GM23338 (cell line): ENCODE data around the gene NKAIN2. TPM values are rescaled to one million over a fixed set of nuclear protein-coding genes. Genes with fewer than 3 reads are reported as not detected.

Experiments used
- ATAC-seq: fragments of 200-7000 bp; cut with Tn5 transposase; 3 replicates; pipeline ENCODE4 v1.9.1; 2020
- DNase-seq: peaks from one replicate; pipeline ENCODE4 v3.0.0-alpha.2; 2015; ENCODE audit warnings: low spot score
- H2AFZ ChIP-seq: fragments of 200-600 bp; sonication (generic); 2 replicates; pipeline ENCODE4 v1.8.0; 2016; ENCODE audit warnings: antibody characterized with exemption, mild to moderate bottlenecking, moderate library complexity
- H3F3A ChIP-seq: fragments of 200-600 bp; sonication (generic); replicated peaks from 2 replicates; pipeline ENCODE4 v1.8.0; 2017; ENCODE audit warnings: antibody characterized with exemption, mixed run types, low read depth
- H3K27ac ChIP-seq: fragments of 200-600 bp; sonication (generic); 2 replicates; pipeline ENCODE4 v1.6.1; 2016; ENCODE audit warnings: low read depth
- H3K27me3 ChIP-seq: fragments of 200-600 bp; sonication (generic); 2 replicates; pipeline ENCODE4 v1.8.0; 2016; ENCODE audit warnings: mild to moderate bottlenecking, mixed run types, moderate library complexity; ENCODE audit not compliant: insufficient read depth
- H3K36me3 ChIP-seq: fragments of 200-600 bp; sonication (generic); 2 replicates; pipeline ENCODE4 v1.8.0; 2016; ENCODE audit warnings: mild to moderate bottlenecking; ENCODE audit not compliant: insufficient read depth
- H3K4me1 ChIP-seq: fragments of 200-600 bp; sonication (generic); 2 replicates; pipeline ENCODE4 v1.8.0; 2016; ENCODE audit warnings: mild to moderate bottlenecking, moderate library complexity; ENCODE audit not compliant: insufficient read depth
- H3K4me2 ChIP-seq: fragments of 200-600 bp; sonication (generic); 2 replicates; pipeline ENCODE4 v1.7.1; 2017; ENCODE audit warnings: mixed run types
- H3K4me3 ChIP-seq: fragments of 200-600 bp; sonication (generic); 2 replicates; pipeline ENCODE4 v1.6.1; 2016; ENCODE audit warnings: mixed run types
- H3K79me2 ChIP-seq: fragments of 200-600 bp; sonication (generic); replicated peaks from 2 replicates; pipeline ENCODE4 v1.8.0; 2017; ENCODE audit warnings: mild to moderate bottlenecking; ENCODE audit not compliant: insufficient read depth
- H3K9me2 ChIP-seq: fragments of 200-600 bp; sonication (generic); 2 replicates; pipeline ENCODE4 v1.8.0; 2017; ENCODE audit not compliant: insufficient read depth
- H4K20me1 ChIP-seq: fragments of 200-600 bp; sonication (generic); replicated peaks from 2 replicates; pipeline ENCODE4 v1.8.0; 2017; ENCODE audit warnings: mild to moderate bottlenecking; ENCODE audit not compliant: insufficient read depth
- H3K27ac Mint-ChIP-seq: 2 replicates; pipeline ENCODE4 v1.8.0; 2020; ENCODE audit warnings: inconsistent platforms, mild to moderate bottlenecking, moderate library complexity, mixed read lengths
- H3K27me3 Mint-ChIP-seq: 3 replicates; pipeline ENCODE4 v1.8.0; 2022; ENCODE audit warnings: low read depth, mild to moderate bottlenecking, moderate library complexity, mixed read lengths, inconsistent platforms; ENCODE audit not compliant: insufficient read depth, poor library complexity
- H3K36me3 Mint-ChIP-seq: 3 replicates; pipeline ENCODE4 v1.8.0; 2021; ENCODE audit warnings: low read depth, mild to moderate bottlenecking, inconsistent platforms, moderate library complexity, mixed read lengths
- H3K4me1 Mint-ChIP-seq: 3 replicates; pipeline ENCODE4 v1.8.0; 2020; ENCODE audit warnings: mild to moderate bottlenecking, inconsistent platforms, mixed read lengths
- H3K4me3 Mint-ChIP-seq: 3 replicates; pipeline ENCODE4 v1.8.0; 2021; ENCODE audit warnings: moderate library complexity, mild to moderate bottlenecking, inconsistent platforms, mixed read lengths
- H3K9me3 Mint-ChIP-seq: 3 replicates; pipeline ENCODE4 v1.8.0; 2020; ENCODE audit warnings: moderate library complexity, mild to moderate bottlenecking, inconsistent platforms, mixed read lengths
- JUNB ChIP-seq: IDR thresholded peaks from one replicate; pipeline ENCODE4 v1.6.1; 2016; ENCODE audit warnings: antibody characterized with exemption; ENCODE audit not compliant: unreplicated experiment
- POLR2AphosphoS5 ChIP-seq: IDR thresholded peaks from 2 replicates; pipeline ENCODE4 v1.6.1; 2016; ENCODE audit warnings: antibody characterized with exemption, low read depth
- ZNF114 ChIP-seq: fragments of 250-450 bp; sonication (Bioruptor Pico); IDR thresholded peaks from 2 replicates; pipeline ENCODE4 v1.5.0; 2020; ENCODE audit warnings: mild to moderate bottlenecking, moderate library complexity
- ZNF331 ChIP-seq: fragments of 250-450 bp; sonication (Bioruptor Pico); IDR thresholded peaks from 2 replicates; pipeline ENCODE4 v1.5.0; 2020; ENCODE audit warnings: low read depth, mild to moderate bottlenecking, moderate library complexity
- polyA plus RNA-seq: library from polyadenylated mRNA; unstranded; fragments of >200 nt; fragmentation: Nextera tagmentation; extraction: Ambion mirVana; gene quantifications from 2 replicates; pipeline ENCODE4 v1.2.1, GENCODE V29; 2016
- total RNA-seq: library from RNA; depleted of rRNA; stranded (reverse); fragments of >200 nt; shearing (Covaris generic); gene quantifications from 2 replicates; pipeline ENCODE4 v1.2.3, GENCODE V29; 2014
- TF ChIP-seq, protein P1 (sequence below): fragments of 250-450 bp; sonication (Bioruptor Pico); IDR thresholded peaks from 2 replicates; pipeline ENCODE4 v1.5.0; 2020; ENCODE audit warnings: mild to moderate bottlenecking, moderate library complexity
- TF ChIP-seq, protein P2 (sequence below): IDR thresholded peaks from 2 replicates; pipeline ENCODE4 v1.6.1; 2016; ENCODE audit warnings: antibody characterized with exemption

The NKAIN2 gene
- total and polyA plus RNA-seq, 2 experiments from 2014 or later: 0.39 to 1.1 TPM

DNA sequence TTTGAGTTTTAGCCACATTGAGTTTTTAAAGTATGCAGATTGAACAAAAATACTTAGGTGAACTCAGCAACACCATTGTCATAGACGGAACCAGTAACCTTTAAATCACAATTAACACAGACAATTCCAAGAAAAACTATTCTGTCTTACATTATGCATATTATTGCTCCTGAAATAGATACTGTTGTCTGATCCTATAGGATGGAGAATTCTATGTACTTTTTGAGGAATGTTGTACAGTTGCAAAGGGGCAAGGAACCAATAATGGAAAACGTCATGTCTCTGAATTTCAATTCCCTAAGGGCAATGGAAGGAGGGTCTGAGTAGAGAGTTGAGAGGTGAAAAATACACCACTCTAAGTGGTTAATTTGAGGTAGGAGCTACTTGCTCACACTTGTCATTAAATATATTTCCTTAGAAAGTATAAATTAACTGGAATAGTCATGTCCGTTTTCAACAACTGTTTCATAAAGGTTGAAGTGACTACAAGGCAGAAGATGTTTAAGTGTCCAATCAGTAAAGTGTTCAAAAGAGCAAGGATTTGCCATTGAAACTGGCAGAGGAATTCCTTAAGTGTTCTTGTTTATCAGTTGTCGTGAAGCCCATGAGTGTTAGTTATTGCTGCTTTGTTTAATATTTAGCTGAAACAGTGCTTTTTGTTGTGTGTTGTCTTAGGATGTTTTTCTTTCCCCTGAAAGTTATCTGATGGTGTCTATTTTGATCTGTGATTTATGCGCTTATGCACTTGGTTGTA, 1.3 kb downstream of the NKAIN2 start:
- DNase-seq (no peak), ATAC-seq (no peak)
- Histone ChIP-seq H4K20me1 (no peaks in the 10 kb centered on the region), H3K79me2 (no peaks in the 10 kb centered on the region), H3K27me3 (peaks cover 46% of the 10 kb centered on the region), H3K9me2 (no peaks in the 10 kb centered on the region), H3K27ac (no peak overlapping the region), H3F3A (no peaks in the 10 kb centered on the region), H3K4me2 (no peak overlapping the region), H3K4me3 (peak overlapping the region; percentile 59; the same call in 1 of the 2 replicates), H2AFZ (no peak overlapping the region), H3K36me3 (no peaks in the 10 kb centered on the region), H3K4me1 (no peaks in the 10 kb centered on the region)
- Mint-ChIP-seq H3K27me3 (peaks cover 25% of the 10 kb centered on the region), H3K4me3 (peak overlapping the region; percentile 80; the same call in 1 of the 3 replicates), H3K27ac (no peak overlapping the region), H3K4me1 (peaks cover 6% of the 10 kb centered on the region; the same call in 2 of the 3 replicates), H3K36me3 (no peaks in the 10 kb centered on the region), H3K9me3 (no peaks in the 10 kb centered on the region)
- TF ChIP-seq, protein P1, sequence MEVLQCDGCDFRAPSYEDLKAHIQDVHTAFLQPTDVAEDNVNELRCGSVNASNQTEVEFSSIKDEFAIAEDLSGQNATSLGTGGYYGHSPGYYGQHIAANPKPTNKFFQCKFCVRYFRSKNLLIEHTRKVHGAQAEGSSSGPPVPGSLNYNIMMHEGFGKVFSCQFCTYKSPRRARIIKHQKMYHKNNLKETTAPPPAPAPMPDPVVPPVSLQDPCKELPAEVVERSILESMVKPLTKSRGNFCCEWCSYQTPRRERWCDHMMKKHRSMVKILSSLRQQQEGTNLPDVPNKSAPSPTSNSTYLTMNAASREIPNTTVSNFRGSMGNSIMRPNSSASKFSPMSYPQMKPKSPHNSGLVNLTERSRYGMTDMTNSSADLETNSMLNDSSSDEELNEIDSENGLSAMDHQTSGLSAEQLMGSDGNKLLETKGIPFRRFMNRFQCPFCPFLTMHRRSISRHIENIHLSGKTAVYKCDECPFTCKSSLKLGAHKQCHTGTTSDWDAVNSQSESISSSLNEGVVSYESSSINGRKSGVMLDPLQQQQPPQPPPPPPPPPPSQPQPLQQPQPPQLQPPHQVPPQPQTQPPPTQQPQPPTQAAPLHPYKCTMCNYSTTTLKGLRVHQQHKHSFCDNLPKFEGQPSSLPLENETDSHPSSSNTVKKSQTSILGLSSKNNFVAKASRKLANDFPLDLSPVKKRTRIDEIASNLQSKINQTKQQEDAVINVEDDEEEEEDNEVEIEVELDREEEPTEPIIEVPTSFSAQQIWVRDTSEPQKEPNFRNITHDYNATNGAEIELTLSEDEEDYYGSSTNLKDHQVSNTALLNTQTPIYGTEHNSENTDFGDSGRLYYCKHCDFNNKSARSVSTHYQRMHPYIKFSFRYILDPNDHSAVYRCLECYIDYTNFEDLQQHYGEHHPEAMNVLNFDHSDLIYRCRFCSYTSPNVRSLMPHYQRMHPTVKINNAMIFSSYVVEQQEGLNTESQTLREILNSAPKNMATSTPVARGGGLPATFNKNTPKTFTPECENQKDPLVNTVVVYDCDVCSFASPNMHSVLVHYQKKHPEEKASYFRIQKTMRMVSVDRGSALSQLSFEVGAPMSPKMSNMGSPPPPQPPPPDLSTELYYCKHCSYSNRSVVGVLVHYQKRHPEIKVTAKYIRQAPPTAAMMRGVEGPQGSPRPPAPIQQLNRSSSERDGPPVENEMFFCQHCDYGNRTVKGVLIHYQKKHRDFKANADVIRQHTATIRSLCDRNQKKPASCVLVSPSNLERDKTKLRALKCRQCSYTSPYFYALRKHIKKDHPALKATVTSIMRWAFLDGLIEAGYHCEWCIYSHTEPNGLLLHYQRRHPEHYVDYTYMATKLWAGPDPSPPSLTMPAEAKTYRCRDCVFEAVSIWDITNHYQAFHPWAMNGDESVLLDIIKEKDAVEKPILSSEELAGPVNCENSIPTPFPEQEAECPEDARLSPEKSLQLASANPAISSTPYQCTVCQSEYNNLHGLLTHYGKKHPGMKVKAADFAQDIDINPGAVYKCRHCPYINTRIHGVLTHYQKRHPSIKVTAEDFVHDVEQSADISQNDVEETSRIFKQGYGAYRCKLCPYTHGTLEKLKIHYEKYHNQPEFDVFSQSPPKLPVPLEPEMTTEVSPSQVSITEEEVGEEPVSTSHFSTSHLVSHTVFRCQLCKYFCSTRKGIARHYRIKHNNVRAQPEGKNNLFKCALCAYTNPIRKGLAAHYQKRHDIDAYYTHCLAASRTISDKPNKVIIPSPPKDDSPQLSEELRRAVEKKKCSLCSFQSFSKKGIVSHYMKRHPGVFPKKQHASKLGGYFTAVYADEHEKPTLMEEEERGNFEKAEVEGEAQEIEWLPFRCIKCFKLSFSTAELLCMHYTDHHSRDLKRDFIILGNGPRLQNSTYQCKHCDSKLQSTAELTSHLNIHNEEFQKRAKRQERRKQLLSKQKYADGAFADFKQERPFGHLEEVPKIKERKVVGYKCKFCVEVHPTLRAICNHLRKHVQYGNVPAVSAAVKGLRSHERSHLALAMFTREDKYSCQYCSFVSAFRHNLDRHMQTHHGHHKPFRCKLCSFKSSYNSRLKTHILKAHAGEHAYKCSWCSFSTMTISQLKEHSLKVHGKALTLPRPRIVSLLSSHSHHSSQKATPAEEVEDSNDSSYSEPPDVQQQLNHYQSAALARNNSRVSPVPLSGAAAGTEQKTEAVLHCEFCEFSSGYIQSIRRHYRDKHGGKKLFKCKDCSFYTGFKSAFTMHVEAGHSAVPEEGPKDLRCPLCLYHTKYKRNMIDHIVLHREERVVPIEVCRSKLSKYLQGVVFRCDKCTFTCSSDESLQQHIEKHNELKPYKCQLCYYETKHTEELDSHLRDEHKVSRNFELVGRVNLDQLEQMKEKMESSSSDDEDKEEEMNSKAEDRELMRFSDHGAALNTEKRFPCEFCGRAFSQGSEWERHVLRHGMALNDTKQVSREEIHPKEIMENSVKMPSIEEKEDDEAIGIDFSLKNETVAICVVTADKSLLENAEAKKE (CRISPR knock-in tag): no peak
- TF ChIP-seq ZNF331 (CRISPR knock-in tag) (no peak), JUNB (no peak), ZNF114 (CRISPR knock-in tag) (no peak), POLR2AphosphoS5 (no peak)
- TF ChIP-seq, protein P2, sequence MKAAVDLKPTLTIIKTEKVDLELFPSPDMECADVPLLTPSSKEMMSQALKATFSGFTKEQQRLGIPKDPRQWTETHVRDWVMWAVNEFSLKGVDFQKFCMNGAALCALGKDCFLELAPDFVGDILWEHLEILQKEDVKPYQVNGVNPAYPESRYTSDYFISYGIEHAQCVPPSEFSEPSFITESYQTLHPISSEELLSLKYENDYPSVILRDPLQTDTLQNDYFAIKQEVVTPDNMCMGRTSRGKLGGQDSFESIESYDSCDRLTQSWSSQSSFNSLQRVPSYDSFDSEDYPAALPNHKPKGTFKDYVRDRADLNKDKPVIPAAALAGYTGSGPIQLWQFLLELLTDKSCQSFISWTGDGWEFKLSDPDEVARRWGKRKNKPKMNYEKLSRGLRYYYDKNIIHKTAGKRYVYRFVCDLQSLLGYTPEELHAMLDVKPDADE: no peak
